ENCODE data around the gene DOCK10.

Gene DOCK10

GRCh38 chr2:224885836-224886547, 156.3 kb downstream of the DOCK10 start:
- DNase-seq (ENCODE audit: low read depth) = peak; percentile 39
- TF ChIP-seq, protein P1, sequence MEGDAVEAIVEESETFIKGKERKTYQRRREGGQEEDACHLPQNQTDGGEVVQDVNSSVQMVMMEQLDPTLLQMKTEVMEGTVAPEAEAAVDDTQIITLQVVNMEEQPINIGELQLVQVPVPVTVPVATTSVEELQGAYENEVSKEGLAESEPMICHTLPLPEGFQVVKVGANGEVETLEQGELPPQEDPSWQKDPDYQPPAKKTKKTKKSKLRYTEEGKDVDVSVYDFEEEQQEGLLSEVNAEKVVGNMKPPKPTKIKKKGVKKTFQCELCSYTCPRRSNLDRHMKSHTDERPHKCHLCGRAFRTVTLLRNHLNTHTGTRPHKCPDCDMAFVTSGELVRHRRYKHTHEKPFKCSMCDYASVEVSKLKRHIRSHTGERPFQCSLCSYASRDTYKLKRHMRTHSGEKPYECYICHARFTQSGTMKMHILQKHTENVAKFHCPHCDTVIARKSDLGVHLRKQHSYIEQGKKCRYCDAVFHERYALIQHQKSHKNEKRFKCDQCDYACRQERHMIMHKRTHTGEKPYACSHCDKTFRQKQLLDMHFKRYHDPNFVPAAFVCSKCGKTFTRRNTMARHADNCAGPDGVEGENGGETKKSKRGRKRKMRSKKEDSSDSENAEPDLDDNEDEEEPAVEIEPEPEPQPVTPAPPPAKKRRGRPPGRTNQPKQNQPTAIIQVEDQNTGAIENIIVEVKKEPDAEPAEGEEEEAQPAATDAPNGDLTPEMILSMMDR (IDR thresholded peaks at IDR 0.05; ENCODE audit: low read depth, low read length, missing control alignments) = no peak
- H3K4me3 ChIP-seq (ENCODE audit: low read depth, low read length) = no peak overlapping the region

DNA sequence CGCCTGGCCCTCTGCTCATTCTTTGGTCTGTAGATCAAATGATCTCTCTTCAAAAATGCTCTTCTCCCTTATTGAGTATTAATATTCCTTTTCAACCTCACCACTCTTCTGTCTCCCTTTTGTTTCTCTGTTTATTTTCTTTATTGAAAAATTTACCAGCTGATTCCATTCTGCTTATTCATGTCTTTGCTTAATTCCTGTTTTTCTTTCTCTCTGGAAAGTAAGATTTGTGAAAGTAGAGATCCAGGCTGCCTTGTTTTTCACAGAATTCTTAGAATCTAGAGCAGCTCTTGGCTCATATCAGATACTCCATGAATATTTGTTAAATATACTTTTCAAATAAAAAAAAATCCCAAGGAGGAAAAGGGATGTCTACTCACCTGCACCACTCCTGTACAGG, 157.0 kb downstream of the DOCK10 start:
- DNase-seq (ENCODE audit: low read depth) = no peak
- no peak overlapping the region for H3K4me3 ChIP-seq (ENCODE audit: low read depth, low read length)
- TF ChIP-seq, protein P1 (IDR thresholded peaks at IDR 0.05; ENCODE audit: low read depth, low read length, missing control alignments) = no peak

GRCh38 chr2:224884188-224884587, 158.1 kb downstream of the DOCK10 start:
- no peak overlapping the region for H3K4me3 ChIP-seq (ENCODE audit: low read depth, low read length)
- TF ChIP-seq, protein P1 (IDR thresholded peaks at IDR 0.05; ENCODE audit: low read depth, low read length, missing control alignments) = no peak
- DNase-seq (ENCODE audit: low read depth) = no peak

GRCh38 chr2:224883700-224884099, 158.6 kb downstream of the DOCK10 start:
- no peak overlapping the region for H3K4me3 ChIP-seq (ENCODE audit: low read depth, low read length)
- TF ChIP-seq, protein P1 (IDR thresholded peaks at IDR 0.05; ENCODE audit: low read depth, low read length, missing control alignments) = no peak
- DNase-seq (ENCODE audit: low read depth) = no peak

DNA sequence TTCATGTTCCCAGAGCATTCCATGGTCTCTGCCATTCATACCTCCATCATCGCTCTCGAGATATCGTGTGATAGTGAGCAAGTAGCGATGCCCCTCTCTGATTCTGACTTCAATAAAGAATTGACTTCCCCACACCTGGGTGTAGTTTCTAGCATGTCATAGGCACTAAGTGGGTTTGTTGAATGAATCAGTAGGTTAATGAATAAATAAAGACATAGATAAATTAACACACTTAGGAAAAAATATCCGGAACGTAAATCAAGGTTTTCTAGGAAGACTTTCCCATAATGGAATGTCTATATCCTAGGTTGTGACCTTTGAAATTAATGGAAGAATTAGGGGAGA, 159.1 kb downstream of the DOCK10 start:
- no peak for DNase-seq (ENCODE audit: low read depth)
- TF ChIP-seq, protein P1 (IDR thresholded peaks at IDR 0.05; ENCODE audit: low read depth, low read length, missing control alignments) = no peak
- no peak overlapping the region for H3K4me3 ChIP-seq (ENCODE audit: low read depth, low read length)

GRCh38 chr2:224882291-224883171, 159.7 kb downstream of the DOCK10 start:
- no peak overlapping the region for H3K4me3 ChIP-seq (ENCODE audit: low read depth, low read length)
- TF ChIP-seq, protein P1 (IDR thresholded peaks at IDR 0.05; ENCODE audit: low read depth, low read length, missing control alignments) = no peak
- no peak for DNase-seq (ENCODE audit: low read depth)

All from GM12864 (cell line).